Measurements from ENCODE around the gene MTUS2. TPM values are rescaled to one million over a fixed set of nuclear protein-coding genes. Genes with fewer than 3 reads are reported as not detected.

Gene MTUS2
- 1 to 10 TPM; 4.0 to 5.4 TPM for total RNA-seq

DNA sequence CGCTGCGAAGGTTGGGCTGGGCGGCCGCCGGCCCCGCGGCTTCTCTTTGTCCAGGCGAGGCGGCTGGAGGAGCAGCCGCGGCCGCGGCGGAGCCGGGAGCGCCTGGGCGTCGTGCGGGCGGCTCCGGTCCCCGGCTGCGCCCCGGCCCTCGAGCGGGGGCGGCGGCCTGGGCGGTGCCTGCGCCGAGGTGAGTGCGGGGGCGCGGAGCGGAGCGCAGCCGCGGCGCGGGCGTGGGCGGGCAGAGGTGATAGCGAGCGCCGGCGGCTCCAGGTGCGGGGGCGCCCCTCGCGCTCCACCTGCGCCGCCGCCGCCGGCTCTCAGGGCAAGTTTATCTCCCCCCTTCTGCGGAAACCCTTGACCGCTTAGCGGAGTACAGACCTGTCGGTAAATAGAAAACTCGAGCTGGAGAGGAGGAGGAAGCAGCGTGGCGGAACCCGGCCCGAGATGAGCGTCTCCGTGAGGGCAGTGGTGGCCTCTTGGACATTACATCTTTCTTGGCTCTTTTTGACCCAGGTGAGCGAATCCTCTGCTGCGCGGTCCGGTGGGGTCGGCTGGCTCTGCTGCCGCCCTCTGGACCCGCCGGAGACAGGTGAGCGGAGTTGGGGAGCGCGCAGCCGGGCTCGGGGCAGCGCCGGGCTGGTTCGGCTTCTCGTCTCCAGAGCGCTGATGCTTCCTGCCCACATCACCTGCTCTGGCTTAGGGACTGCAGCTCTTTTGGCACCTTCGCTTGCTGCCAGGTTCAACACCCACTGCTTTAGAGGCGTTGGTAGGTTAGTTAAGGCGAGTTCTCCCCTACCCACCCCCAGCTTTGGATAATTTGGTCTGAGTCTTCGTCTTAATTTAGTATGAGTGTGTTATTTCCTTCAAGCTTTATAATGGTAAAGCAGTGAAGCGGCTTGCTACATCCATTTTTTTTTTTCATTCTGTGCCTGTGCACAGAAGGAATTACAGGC is at the start of gene MTUS2:
Gene MTUS2 (plus strand): TSS at position 241 of the 953 bp plus-strand sequence.
- DNase-seq (peak in 3 of 4 donors; percentile 15 to 23 (median 22)), ATAC-seq (peak; percentile 19)
- Histone ChIP-seq H3K27me3 (peaks cover 0 to 7% of the 10 kb centered on the region in 2 donors), H3K4me3 (peak within 1 kb of the TSS in 1 of 2 donors; percentile 8), H3K9me3 (no peaks in the 10 kb centered on the region), H3K4me1 (peaks cover 12% of the 10 kb centered on the region), H3K27ac (no peak within 1 kb of the TSS), H3K36me3 (replicated peaks in 1 of 2; ENCODE audit: insufficient read depth in 1 of 2, low read depth in 2 of 2) (no peaks in the 10 kb centered on the region)
- TF ChIP-seq POLR2A (IDR thresholded peaks at IDR 0.05): no peak
- TF ChIP-seq, protein P1, sequence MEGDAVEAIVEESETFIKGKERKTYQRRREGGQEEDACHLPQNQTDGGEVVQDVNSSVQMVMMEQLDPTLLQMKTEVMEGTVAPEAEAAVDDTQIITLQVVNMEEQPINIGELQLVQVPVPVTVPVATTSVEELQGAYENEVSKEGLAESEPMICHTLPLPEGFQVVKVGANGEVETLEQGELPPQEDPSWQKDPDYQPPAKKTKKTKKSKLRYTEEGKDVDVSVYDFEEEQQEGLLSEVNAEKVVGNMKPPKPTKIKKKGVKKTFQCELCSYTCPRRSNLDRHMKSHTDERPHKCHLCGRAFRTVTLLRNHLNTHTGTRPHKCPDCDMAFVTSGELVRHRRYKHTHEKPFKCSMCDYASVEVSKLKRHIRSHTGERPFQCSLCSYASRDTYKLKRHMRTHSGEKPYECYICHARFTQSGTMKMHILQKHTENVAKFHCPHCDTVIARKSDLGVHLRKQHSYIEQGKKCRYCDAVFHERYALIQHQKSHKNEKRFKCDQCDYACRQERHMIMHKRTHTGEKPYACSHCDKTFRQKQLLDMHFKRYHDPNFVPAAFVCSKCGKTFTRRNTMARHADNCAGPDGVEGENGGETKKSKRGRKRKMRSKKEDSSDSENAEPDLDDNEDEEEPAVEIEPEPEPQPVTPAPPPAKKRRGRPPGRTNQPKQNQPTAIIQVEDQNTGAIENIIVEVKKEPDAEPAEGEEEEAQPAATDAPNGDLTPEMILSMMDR (IDR thresholded peaks at IDR 0.05): no peak
- 1% methylated on average over 28 to 76 of the region's 89 CpGs for WGBS, 2 donors
- intact Hi-C loops (cut with DNase I): no loop called here

GRCh38 chr13:28778308-28779215 is 41.6 kb upstream of the MTUS2 start:
- DNase-seq (no peak), ATAC-seq (no peak)
- H3K4me3 ChIP-seq: no peak overlapping the region
- no peak for TF ChIP-seq POLR2A (IDR thresholded peaks at IDR 0.05)
- TF ChIP-seq, protein P1 (IDR thresholded peaks at IDR 0.05): no peak
- no peak overlapping the region for H3K27ac ChIP-seq
- no peaks in the 10 kb centered on the region for H3K36me3 ChIP-seq (replicated peaks in 1 of 2; ENCODE audit: insufficient read depth in 1 of 2, low read depth in 2 of 2)
- 84 to 89% methylated on average over 18 to 43 of the region's 48 CpGs for WGBS, 2 donors
- H3K9me3 ChIP-seq: no peaks in the 10 kb centered on the region
- intact Hi-C loops (cut with DNase I): no loop called here
- no peaks in the 10 kb centered on the region for H3K4me1 ChIP-seq
- H3K27me3 ChIP-seq: no peaks in the 10 kb centered on the region

DNA sequence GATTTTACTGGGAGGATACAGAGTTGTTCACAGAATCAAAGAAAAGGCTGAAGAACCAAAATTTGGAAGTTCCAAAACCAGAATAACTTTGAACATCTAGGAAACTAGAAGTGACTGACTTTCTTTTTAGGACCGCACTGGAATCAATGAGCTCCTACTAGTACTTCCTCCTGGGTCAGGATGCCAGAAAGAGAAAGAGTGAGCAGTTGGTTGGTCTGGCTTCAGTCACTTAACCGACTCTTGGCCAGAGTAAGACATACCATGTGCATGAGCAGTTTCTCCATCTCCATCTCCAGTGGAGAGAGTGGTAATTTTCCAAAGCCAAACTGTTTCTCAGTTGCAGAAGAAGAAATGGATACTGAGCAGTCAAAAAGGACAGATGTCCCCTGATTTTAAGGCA is 27.1 kb upstream of the MTUS2 start:
- ATAC-seq: no peak
- Histone ChIP-seq H3K27me3 (peaks cover 0 to 7% of the 10 kb centered on the region in 2 donors), H3K9me3 (no peaks in the 10 kb centered on the region), H3K4me1 (peaks cover 6% of the 10 kb centered on the region), H3K36me3 (replicated peaks in 1 of 2; ENCODE audit: insufficient read depth in 1 of 2, low read depth in 2 of 2) (no peaks in the 10 kb centered on the region), H3K27ac (no peak overlapping the region), H3K4me3 (no peak overlapping the region)
- intact Hi-C loops (cut with DNase I): loop anchor here (10.0 kb wide), 1 partner anchor 468 kb away; no protein-coding TSS in a partner anchor
- TF ChIP-seq, protein P1 (IDR thresholded peaks at IDR 0.05): no peak
- no peak for TF ChIP-seq POLR2A (IDR thresholded peaks at IDR 0.05)
- 36 to 42% methylated on average over 2 of the region's 2 CpGs for WGBS, 2 donors
- DNase-seq: peak in 1 of 4 donors; percentile 13

- H3K9me3 ChIP-seq: no peaks in the 10 kb centered on the region
- H3K27me3 ChIP-seq: peaks cover 0 to 7% of the 10 kb centered on the region in 2 donors
- no peak overlapping the region for H3K4me3 ChIP-seq
- TF ChIP-seq POLR2A (IDR thresholded peaks at IDR 0.05): no peak
- 48 to 60% methylated on average over 6 of the region's 6 CpGs for WGBS, 2 donors
- ATAC-seq (no peak), DNase-seq (no peak)
- no peak overlapping the region for H3K27ac ChIP-seq
- intact Hi-C loops (cut with DNase I): loop anchor here (10.0 kb wide), 1 partner anchor 470 kb away; no protein-coding TSS in a partner anchor
- H3K36me3 ChIP-seq (replicated peaks in 1 of 2; ENCODE audit: insufficient read depth in 1 of 2, low read depth in 2 of 2): no peaks in the 10 kb centered on the region
- H3K4me1 ChIP-seq: peaks cover 6% of the 10 kb centered on the region
Measured at GRCh38 chr13:28794396-28794795, 25.7 kb upstream of the MTUS2 start.

DNA sequence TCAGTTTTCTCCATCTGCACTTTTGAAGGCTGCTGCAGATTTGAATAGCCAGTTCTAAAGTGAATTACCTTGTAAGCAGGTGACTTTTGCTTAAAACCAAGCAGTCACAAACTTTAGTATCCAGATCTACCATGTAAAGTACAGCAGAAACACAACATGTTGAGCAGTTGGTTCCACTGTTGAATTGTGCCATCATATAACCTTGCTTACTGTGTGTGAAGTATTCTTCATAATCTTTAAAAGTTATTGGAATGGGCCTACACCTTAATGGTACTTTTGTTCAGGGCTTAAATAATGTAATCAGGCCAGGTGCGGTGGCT is 23.2 kb upstream of the MTUS2 start:
- Histone ChIP-seq H3K4me1 (peaks cover 6% of the 10 kb centered on the region), H3K4me3 (no peak overlapping the region), H3K27me3 (peaks cover 0 to 7% of the 10 kb centered on the region in 2 donors), H3K27ac (no peak overlapping the region), H3K9me3 (no peaks in the 10 kb centered on the region), H3K36me3 (replicated peaks in 1 of 2; ENCODE audit: insufficient read depth in 1 of 2, low read depth in 2 of 2) (no peaks in the 10 kb centered on the region)
- 91 to 100% methylated on average over 1 of the region's 1 CpG for WGBS, 2 donors
- intact Hi-C loops (cut with DNase I): loop anchor here (10.0 kb wide), 1 partner anchor 472 kb away; no protein-coding TSS in a partner anchor
- ATAC-seq (no peak), DNase-seq (no peak)
- TF ChIP-seq, protein P1 (IDR thresholded peaks at IDR 0.05): peak in 1 of 7 experiments; percentile 5
- TF ChIP-seq POLR2A (IDR thresholded peaks at IDR 0.05): no peak

Measured in body of pancreas (tissue), 4 donors.